Mononuclear cell (primary cell): Measurements from ENCODE around the gene KRT82. TPM values are rescaled to one million over a fixed set of nuclear protein-coding genes. Genes with fewer than 3 reads are reported as not detected.
"Not testable (repeated sequence)": the region's sequence is repeated elsewhere in the genome, so short reads cannot be mapped to it uniquely, and the experiment has no call there.

ENCODE experiments used
- H3K27me3 ChIP-seq: 2 replicates; pipeline ENCODE4 v1.6.0; 2011; ENCODE audit warnings: low read length, control low read depth; ENCODE audit not compliant: insufficient read depth
- H3K4me1 ChIP-seq: 2 replicates; pipeline ENCODE4 v1.5.1; 2011; ENCODE audit warnings: mild to moderate bottlenecking, low read length, control low read depth; ENCODE audit not compliant: insufficient read depth
- H3K4me3 ChIP-seq: 2 replicates; pipeline ENCODE4 v1.5.1; 2011; ENCODE audit warnings: mild to moderate bottlenecking, low read length, moderate library complexity
- H3K9me3 ChIP-seq: 2 replicates; pipeline ENCODE4 v1.5.1; 2011; ENCODE audit warnings: low read depth, mild to moderate bottlenecking, control low read depth, low read length
- total RNA-seq: library from RNA; depleted of rRNA; stranded (reverse); fragments of >200 nt; gene quantifications from one replicate; pipeline ENCODE4 v1.2.3, GENCODE V29; 2012

KRT82 gene
- not detected for total RNA-seq

- no peak within 1 kb of the TSS for H3K4me3 ChIP-seq
- H3K9me3 ChIP-seq, result no peaks in the 10 kb centered on the region
- H3K27me3 ChIP-seq, result no peaks in the 10 kb centered on the region
- no peaks in the 10 kb centered on the region for H3K4me1 ChIP-seq
Measured at GRCh38 chr12:52405922-52406385, at the start of gene KRT82. KRT82 (minus strand) TSS chr12:52406335; CDS start chr12:52406277, 58 bp downstream.

DNA sequence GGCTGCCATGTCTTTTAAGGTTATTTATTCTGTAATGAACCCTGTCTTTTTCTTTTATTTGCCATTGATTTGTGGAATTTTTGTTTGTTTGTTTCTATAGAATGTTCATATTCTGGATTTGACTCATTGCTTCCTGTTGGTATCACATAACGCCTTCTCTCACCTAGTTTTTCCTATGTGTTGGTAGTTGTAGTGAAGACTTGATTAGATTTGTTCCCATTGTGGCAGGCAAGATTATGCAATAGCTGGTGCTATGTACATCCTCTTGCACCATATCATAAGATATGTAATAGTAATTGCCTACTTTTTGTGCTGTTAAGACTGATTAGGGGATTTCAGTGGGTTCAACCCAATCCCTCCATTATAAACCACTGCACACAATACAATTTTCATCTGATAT lies 49.7 kb upstream of the KRT82 start:
- H3K9me3 ChIP-seq, result no peaks in the 10 kb centered on the region
- no peaks in the 10 kb centered on the region for H3K4me1 ChIP-seq
- H3K27me3 ChIP-seq, result peaks cover 9% of the 10 kb centered on the region
- H3K4me3 ChIP-seq, result no peak overlapping the region

- H3K4me3 ChIP-seq, result no peak overlapping the region
- peaks cover 3% of the 10 kb centered on the region for H3K27me3 ChIP-seq
- no peaks in the 10 kb centered on the region for H3K9me3 ChIP-seq
- no peaks in the 10 kb centered on the region for H3K4me1 ChIP-seq
Measured at GRCh38 chr12:52454411-52455201, 48.5 kb upstream of the KRT82 start.

DNA sequence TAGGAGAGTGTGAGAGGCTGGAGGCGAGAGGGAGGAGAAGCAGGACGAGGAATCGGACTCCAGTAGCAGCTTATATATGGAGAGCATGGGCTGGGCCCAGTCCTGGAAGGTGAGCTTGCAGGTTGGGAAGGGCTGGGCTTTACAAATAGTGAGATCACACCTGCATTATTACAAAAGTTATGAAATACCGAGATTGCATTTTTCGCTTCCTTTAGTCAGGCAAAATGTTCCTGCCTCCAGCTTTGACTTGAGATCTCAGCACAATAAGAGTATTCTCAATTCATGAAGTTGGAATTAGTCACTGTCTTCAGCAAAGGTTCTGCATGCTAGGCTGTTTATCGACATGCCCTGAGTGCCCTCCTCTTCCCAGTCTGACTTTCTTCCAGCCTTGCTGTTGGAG lies 46.0 kb upstream of the KRT82 start, which contains the start of gene KRT6B:
KRT6B (minus strand) TSS at position 46 of the 400 bp plus-strand sequence. CDS start 68 bp downstream, outside the sequence.
- H3K4me3 ChIP-seq, result no peak within 1 kb of the TSS
- no peaks in the 10 kb centered on the region for H3K9me3 ChIP-seq
- H3K4me1 ChIP-seq, result no peaks in the 10 kb centered on the region
- H3K27me3 ChIP-seq, result no peaks in the 10 kb centered on the region

DNA sequence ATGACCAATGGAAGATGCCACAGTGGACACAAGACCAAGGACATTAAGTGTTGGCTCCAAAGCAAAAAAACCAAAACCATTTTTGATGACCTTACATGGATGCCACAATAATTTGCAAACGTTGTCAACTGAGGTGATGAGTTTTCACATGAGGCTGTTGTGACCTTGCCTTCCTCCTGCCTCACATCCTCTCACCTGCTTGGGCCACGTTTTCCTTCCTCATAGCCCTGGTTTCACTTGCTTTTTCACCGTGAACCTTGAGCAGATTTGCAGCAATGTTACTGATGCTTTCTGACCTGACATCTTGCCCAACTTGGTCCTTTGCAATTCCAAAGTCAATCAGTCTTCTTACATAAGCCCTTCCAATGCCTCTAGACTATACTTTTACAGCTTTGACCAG lies 42.1 kb upstream of the KRT82 start:
- Histone ChIP-seq H3K9me3 (no peaks in the 10 kb centered on the region), H3K27me3 (no peaks in the 10 kb centered on the region), H3K4me3 (no peak overlapping the region), H3K4me1 (no peaks in the 10 kb centered on the region)

DNA sequence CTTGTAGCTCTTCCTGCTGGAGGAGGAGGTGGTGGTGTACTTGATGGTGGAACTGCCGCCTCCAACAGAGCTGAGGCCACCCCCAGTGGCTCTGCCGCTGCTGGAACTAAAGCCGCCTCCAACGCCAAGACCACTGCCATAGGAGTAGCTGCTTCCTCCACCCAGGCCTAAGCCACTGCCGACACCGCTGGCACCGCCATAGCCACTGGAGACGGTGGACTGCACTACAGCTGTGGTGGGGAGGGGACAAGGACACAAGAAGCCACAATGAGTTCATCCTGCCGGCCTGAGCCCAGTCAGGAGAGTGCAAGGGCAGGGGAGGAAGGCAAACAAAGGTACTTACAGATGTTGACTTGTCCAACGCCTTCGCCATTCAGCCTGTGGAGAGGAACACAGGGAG lies 41.1 kb upstream of the KRT82 start:
- H3K4me3 ChIP-seq, H3K9me3 ChIP-seq, H3K4me1 ChIP-seq, H3K27me3 ChIP-seq: not testable (repeated sequence)

- Histone ChIP-seq H3K4me3 (no peak overlapping the region), H3K9me3 (no peaks in the 10 kb centered on the region), H3K4me1 (no peaks in the 10 kb centered on the region), H3K27me3 (peaks cover 3% of the 10 kb centered on the region)
Measured at GRCh38 chr12:52446367-52447045, 40.4 kb upstream of the KRT82 start.

- H3K4me3 ChIP-seq, result no peak overlapping the region
- H3K27me3 ChIP-seq, result peaks cover 3% of the 10 kb centered on the region
- no peaks in the 10 kb centered on the region for H3K4me1 ChIP-seq
- no peaks in the 10 kb centered on the region for H3K9me3 ChIP-seq
Measured at GRCh38 chr12:52445876-52446275, 39.7 kb upstream of the KRT82 start.

DNA sequence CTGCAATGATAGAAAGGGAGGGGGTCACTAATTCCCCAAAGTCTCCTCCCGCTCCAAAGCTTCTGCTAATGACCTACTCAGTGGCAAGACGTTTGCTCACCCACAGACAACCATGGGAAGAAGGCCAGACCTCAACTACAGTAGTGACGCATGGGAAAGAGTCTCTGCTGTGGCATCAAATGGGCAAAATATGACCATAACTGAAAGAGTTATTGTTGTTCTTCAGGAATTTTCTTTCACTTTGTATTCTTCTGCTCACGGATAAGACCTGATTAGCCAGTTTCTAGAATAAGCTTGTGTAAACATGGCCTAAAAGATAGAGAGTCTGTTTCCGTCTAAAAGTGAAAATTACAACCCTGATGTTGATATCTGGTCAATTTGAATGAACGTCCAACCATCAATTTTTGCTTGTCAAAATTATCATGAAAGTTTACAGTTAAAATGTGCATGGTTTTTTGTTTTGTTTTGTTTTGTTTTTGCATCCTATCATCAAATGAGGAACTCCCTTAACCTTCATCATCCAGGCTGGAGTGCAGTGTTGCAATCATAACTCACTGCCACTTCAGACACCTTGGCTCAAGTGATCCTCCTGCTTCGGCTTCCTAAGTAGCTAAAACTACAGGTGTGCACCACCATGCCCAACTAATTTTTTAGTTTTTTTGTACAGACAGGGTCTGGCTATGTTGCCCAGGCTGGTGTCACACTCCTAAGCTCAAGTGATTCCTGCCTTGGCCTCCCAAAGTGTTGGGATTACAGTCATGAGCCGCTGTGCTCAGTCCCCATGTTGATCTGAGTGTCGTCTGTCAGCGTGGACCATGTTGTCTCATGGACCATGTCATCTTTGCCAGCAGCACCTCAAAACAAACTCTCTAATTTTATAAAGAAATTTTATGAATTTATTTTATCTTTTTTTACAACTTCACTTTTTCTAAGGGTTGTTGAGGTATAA lies 38.8 kb upstream of the KRT82 start:
- no peaks in the 10 kb centered on the region for H3K4me1 ChIP-seq
- no peak overlapping the region for H3K4me3 ChIP-seq
- peaks cover 3% of the 10 kb centered on the region for H3K27me3 ChIP-seq

GRCh38 chr12:52443966-52444365 lies 37.8 kb upstream of the KRT82 start:
- H3K4me1 ChIP-seq, result no peaks in the 10 kb centered on the region
- no peak overlapping the region for H3K4me3 ChIP-seq
- H3K27me3 ChIP-seq, result peaks cover 3% of the 10 kb centered on the region
- H3K9me3 ChIP-seq, result no peaks in the 10 kb centered on the region

More for the DNA sequence above, 38.8 kb upstream of the KRT82 start:
- H3K9me3 ChIP-seq, result no peaks in the 10 kb centered on the region

- H3K9me3 ChIP-seq, result no peaks in the 10 kb centered on the region
- H3K4me1 ChIP-seq, result no peaks in the 10 kb centered on the region
- peaks cover 3% of the 10 kb centered on the region for H3K27me3 ChIP-seq
- H3K4me3 ChIP-seq, result no peak overlapping the region
Measured at GRCh38 chr12:52442600-52443061, 36.5 kb upstream of the KRT82 start.

- Histone ChIP-seq H3K4me3 (no peak overlapping the region), H3K27me3 (peaks cover 3% of the 10 kb centered on the region), H3K4me1 (no peaks in the 10 kb centered on the region), H3K9me3 (no peaks in the 10 kb centered on the region)
Measured at GRCh38 chr12:52441320-52441911, 35.3 kb upstream of the KRT82 start.

GRCh38 chr12:52440821-52441319 lies 34.7 kb upstream of the KRT82 start:
- Histone ChIP-seq H3K4me1 (no peaks in the 10 kb centered on the region), H3K9me3 (no peaks in the 10 kb centered on the region), H3K27me3 (peaks cover 3% of the 10 kb centered on the region), H3K4me3 (no peak overlapping the region)

DNA sequence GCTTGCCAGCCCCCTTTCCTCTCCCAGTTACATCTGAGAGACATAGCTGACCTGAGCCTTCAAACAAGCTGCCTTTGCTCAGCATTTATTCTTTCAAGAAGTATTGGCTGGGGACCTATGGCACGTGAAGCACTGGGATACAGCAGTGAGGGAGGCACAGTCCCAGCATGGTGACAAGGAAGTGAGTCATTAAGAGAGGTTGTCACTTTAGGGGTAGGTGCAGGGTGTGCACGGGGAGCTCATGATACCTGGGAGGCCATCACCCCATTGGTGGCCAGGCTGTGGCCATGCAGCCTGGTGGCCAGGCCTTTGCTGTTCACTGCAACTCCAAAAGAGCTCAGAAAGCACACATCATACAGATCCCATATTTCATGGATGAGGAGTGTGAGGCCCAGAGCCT lies 33.7 kb upstream of the KRT82 start:
- Histone ChIP-seq H3K4me1 (no peaks in the 10 kb centered on the region), H3K27me3 (peaks cover 3% of the 10 kb centered on the region), H3K4me3 (no peak overlapping the region), H3K9me3 (no peaks in the 10 kb centered on the region)
